Omental fat pad (tissue), 4 donors: ENCODE data around the gene FABP7. TPM values are rescaled to one million over a fixed set of nuclear protein-coding genes. Genes with fewer than 3 reads are reported as not detected.

Source experiments
- ATAC-seq: fragments of 150-250 bp; one replicate; pipeline ENCODE4 v1.9.1; 2016; ENCODE audit warnings: mild to moderate bottlenecking, moderate library complexity; ENCODE audit not compliant: low FRiP score
- DNase-seq: peaks from one replicate; pipeline ENCODE4 v3.0.0-alpha.2; 2019; ENCODE audit warnings: low spot score
- total RNA-seq, 4 donors: library from RNA; depleted of rRNA; stranded (reverse); fragments of >200 nt; gene quantifications; one replicate each; pipeline ENCODE4 v1.1.0, GENCODE V29; 2016
- TF ChIP-seq, protein P1 (sequence below), 3 donors: fragments of 450-650 bp; IDR thresholded peaks; one replicate each; pipeline ENCODE4 v1.5.1; 2016 to 2017; ENCODE audit warnings: antibody characterized with exemption in 3 of 3, mild to moderate bottlenecking in 3 of 3, moderate library complexity in 2 of 3

FABP7 gene
- total RNA-seq, 4 donors from 2014 or later = not detected

DNA sequence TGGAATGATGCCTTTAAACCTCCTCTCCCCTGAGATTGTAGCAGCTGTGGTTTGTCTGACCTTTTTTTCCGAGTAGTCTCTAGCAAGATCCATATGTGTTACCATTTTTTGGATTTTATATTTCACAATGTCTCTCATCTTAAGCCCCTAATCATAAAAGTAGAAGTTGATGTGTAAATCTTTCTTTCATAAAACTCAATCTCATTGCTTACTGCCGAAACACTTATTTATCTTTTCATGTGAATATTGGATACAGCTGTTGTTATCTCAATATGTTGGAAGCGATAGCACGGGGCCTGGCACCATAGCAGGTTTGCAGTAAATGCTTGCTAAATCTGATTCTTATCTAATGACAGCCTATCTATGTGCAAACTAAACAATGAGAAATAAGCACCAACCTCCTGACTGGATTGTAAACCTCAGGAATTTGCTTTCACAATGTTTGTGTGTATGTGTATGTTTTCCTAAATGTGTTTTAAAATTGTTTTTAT is 23.7 kb downstream of the FABP7 start:
- DNase-seq = no peak
- no peak for ATAC-seq
- TF ChIP-seq, protein P1, sequence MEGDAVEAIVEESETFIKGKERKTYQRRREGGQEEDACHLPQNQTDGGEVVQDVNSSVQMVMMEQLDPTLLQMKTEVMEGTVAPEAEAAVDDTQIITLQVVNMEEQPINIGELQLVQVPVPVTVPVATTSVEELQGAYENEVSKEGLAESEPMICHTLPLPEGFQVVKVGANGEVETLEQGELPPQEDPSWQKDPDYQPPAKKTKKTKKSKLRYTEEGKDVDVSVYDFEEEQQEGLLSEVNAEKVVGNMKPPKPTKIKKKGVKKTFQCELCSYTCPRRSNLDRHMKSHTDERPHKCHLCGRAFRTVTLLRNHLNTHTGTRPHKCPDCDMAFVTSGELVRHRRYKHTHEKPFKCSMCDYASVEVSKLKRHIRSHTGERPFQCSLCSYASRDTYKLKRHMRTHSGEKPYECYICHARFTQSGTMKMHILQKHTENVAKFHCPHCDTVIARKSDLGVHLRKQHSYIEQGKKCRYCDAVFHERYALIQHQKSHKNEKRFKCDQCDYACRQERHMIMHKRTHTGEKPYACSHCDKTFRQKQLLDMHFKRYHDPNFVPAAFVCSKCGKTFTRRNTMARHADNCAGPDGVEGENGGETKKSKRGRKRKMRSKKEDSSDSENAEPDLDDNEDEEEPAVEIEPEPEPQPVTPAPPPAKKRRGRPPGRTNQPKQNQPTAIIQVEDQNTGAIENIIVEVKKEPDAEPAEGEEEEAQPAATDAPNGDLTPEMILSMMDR (IDR thresholded peaks at IDR 0.05) = no peak

DNA sequence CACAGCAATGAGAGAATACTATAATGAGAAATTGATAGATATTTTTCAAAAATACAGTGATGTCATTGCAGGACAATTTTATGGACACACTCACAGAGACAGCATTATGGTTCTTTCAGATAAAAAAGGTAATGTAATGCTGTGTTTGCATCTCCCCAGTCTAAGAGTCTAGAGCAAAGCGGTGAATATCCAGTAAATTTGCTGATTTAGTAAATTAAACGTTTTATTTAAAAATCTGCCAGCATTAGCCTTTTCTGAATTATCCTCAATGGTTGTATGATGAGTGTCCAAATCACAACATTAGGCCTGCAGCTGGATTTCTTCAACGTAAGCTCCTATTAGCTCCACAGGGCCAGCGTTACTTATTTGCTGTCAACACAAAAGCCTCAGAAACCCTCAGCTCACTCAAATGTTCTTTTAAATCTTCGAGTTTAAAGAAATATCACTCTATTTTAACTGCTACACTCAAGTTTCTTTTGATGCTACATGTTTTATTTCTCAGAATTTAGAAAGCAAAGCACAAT is 25.5 kb downstream of the FABP7 start:
- no peak for ATAC-seq
- TF ChIP-seq, protein P1 (IDR thresholded peaks at IDR 0.05) = no peak
- DNase-seq = no peak

DNA sequence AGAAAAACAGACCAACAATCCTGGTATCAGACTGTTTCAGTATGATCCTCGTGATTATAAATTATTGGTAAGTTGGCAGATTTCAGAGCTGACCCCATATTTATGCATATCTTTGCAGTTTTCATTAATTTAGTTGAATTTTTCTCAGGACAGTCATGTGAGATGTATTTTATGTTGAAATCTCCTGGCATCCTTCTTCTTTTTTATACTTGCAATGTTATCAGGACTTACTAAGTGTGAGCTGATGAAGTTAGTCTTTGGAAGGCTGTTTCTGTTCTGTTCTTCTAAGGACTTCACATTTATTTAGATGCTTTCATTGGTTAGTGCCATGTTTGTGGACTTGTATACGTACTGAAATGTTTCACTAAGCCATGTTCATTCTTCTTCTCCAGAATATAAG is 26.8 kb downstream of the FABP7 start:
- TF ChIP-seq, protein P1 (IDR thresholded peaks at IDR 0.05) = no peak
- ATAC-seq (no peak), DNase-seq (no peak)

DNA sequence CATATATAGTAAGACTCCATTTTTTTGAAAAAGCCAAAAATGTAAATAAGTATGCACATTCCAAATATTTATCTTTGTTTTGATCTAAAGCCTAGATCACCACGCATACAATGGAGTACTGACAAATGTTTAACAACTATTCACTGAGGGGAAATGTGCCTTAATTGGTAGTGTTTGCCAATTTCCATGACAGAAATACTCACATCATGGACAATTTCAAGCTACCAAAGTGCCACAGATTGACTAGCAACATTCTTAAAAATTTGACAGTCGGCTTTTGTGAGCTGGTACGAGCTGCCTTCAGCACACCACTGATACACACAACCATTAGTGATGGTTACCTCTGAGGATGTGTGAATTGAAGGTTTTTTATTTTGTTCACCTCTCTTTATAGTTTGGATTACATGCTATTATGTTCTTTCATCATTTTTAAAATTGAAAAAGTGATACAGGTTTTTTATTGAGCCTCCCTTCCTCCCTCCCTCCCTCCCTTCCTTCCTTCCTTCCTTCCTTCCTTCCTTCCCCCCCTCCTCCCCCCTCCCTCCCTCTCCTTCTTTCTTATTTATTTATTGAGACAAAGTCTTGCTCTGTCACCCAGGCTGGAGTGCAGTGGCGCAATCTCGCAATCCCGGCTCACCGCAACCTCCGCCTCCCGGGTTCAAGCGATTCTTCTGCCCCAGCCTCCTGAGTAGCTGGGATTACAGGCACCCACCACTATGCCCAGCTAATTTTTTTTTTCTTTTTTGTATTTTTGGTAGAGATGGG is 28.8 kb downstream of the FABP7 start:
- no peak for DNase-seq
- TF ChIP-seq, protein P1 (IDR thresholded peaks at IDR 0.05) = no peak
- ATAC-seq = no peak

DNA sequence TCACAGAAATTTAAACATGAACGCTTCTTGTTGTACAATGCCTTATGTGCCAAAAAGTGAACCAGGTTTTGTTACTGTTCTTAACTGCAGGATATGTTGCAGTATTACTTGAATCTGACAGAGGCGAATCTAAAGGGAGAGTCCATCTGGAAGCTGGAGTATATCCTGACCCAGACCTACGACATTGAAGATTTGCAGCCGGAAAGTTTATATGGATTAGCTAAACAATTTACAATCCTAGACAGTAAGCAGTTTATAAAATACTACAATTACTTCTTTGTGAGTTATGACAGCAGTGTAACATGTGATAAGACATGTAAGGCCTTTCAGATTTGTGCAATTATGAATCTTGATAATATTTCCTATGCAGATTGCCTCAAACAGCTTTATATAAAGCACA is 29.5 kb downstream of the FABP7 start:
- DNase-seq (no peak), ATAC-seq (no peak)
- TF ChIP-seq, protein P1 (IDR thresholded peaks at IDR 0.05) = no peak

DNA sequence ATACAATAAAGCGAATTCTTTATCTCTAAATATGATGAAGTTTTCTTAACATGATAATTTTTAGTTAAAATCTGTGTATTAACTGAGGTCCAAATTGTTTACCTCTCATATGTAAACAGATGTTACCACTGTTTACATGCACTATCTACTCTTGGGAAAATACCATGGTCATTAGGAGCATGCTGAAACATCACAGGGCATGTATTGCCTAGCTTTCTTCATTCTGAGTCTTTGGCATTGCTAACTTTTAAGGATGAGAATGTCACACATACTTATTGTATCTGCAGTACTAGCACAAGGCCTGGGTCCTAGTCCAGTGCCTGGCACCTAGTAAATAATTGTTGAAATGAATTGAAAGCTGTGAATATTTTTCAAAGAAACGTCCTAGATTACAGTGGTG is 30.2 kb downstream of the FABP7 start:
- no peak for ATAC-seq
- TF ChIP-seq, protein P1 (IDR thresholded peaks at IDR 0.05) = no peak
- no peak for DNase-seq

DNA sequence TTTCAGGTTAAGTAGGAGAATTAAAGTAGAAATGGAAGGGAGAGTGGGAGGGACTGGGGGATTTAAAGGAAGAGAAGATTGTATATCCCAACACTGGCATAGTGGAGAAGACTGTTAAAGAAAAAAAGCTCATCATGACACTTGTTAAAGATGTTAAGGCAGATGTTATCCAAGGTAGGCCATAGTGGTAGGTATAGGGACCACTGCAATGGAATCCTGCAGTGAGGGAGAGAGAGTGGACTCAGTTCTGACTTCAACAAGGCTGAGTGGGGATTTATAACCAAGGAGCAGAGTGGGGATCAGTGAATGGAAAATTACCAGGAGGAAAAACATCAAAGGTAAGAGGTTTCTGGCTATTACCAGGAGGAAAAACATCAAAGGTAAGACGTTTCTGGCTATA is 30.7 kb downstream of the FABP7 start:
- TF ChIP-seq, protein P1 (IDR thresholded peaks at IDR 0.05) = no peak
- DNase-seq (no peak), ATAC-seq (no peak)
